GM19468 (cell line): ENCODE measurements around the gene DEFB108B.
"Not testable (repeated sequence)": the region's sequence is repeated elsewhere in the genome, so short reads cannot be mapped to it uniquely, and the experiment has no call there.

Source experiments
- ATAC-seq: cut with Tn5 transposase; IDR thresholded peaks from one replicate; pipeline ENCODE4 v1.9.1; 2021; ENCODE audit warnings: mild to moderate bottlenecking, moderate library complexity, moderate number of reproducible peaks; ENCODE audit not compliant: unreplicated experiment; ENCODE audit errors: extremely low read depth

The DEFB108B gene, protein sequence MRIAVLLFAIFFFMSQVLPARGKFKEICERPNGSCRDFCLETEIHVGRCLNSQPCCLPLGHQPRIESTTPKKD

DNA sequence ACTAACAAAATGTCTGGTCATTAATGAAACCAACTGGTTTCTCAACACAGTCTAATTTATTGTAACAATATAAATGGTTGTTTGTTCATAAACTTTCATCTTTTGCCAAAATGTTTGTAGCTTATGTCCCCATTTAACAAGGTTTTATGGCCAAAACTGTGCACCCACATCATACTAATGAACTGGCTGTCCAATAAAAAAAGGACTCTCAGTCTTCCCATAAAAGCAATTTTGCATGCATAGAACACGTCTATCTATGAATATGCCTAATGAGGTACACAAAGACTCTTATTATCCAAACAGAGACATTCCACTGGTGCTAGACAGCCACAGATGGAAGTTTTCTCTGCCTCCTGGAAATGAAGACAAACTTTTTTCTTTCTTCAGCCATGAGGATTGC, at the start of gene DEFB108B:
Gene DEFB108B (plus strand): TSS at position 390 of the 400 bp plus-strand sequence. CDS start 0 bp downstream, at position 390.
- ATAC-seq: not testable (repeated sequence)

DNA sequence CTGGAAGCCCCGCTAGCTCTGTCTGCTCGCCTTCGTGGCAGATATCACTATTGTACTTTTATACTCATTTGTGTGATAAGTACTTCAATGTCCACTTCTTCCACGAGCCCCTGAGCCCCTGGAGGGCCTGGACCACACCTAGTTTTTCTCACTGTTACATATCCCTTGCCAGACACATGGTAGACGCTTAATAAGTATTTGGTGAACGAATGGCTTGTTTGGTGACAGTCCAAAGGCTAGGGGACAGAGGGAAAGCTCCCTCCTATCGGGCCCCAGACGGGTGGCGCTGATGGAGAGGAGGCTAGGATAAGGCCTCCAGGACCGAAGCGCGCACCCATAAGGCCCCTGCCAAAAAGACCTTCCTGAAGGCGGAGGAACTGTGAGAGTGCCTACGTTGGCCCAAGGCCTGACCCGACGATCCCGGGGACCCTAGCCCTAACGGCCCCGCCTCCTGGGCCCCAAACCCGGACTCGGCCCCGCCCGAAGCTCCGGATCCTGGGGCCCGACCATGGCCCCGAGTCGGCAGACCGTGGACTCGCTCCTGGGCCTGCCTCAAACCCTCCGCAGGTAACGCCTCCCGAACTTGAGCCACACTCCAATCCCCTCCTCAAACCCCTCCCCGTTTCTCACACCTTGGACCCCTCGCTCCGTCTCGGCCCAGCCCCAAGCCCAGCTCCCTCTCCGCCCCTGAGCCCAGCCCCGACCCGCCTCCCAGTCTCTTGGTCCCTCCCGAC, 46.7 kb upstream of the DEFB108B start:
- peak; percentile 18 for ATAC-seq

DNA sequence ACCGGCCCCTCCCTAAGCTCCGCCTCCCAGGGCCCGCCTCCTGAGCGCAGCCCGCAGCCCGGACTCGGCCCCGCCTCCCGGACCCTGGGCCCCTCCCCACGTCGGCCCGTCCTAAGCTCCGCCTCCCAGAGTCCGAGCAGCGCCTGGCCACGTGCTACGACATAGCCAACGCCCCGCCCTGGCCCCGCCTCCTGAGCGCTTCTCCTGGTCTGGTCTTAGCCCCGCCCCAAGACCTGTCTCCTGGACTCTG, 46.2 kb upstream of the DEFB108B start:
- ATAC-seq: peak; percentile 80

DNA sequence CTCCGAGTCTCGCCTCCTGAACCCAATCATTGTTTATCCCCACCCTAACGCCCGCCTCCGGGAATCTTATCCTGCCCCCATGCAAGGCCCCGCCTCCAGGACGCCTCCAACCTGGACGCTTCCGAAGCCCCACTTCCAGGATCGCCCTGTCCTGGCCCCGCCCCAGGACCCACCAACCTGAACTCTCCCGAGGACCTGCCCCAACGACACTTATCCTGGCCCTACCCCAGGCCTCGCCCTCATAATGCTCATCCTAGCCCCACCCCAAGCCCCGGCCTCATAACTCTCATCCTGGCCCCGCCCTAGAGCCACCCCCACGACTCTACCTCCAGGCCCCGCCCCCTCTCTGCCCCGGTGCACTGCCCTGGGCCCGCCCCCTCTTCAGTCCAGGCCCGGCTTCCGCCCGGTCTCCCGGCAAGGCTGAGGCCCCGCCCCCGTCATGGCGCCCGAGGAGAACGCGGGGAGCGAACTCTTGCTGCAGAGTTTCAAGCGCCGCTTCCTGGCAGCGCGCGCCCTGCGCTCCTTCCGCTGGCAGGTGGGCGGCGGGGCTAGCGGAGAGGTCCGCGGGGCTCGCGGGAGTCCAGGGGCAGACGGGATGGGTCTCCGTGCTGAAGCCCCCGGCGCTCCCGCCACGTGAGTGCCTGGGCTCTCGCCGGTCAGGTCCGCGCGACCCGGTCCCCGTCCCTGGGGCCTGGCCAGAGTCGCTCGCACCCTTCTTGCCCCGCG, 45.7 kb upstream of the DEFB108B start:
- ATAC-seq: peak; percentile 43

DNA sequence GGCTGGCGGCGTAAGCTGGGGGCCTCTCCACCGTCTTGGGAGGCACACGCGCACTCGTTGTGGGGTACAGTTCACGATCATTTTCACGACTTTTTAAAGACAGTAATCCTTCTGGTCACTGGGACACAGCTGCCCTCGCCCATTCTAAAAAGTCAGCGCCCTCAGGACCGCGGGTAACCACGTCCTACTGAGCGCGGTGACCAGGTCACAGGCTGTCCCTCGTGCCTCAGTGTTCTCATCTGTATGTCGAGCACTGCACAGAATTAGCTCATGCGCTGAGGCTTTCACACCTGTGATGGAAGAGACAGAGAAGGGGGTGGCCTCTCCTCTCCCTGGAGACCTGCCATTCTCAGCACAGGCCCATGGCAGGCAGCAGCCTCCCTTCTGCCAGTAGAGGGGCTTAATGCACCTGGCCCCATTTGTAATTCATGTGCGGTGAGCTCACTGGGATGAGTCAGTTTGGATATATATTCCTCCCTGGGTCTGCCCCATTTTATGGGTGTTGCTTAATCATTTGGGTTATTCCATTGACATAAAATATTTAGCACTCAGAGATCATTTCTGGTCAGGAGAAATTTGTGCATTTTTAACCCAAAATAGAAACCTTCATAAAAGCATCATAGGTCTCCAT, 45.1 kb upstream of the DEFB108B start:
- not testable (repeated sequence) for ATAC-seq

DNA sequence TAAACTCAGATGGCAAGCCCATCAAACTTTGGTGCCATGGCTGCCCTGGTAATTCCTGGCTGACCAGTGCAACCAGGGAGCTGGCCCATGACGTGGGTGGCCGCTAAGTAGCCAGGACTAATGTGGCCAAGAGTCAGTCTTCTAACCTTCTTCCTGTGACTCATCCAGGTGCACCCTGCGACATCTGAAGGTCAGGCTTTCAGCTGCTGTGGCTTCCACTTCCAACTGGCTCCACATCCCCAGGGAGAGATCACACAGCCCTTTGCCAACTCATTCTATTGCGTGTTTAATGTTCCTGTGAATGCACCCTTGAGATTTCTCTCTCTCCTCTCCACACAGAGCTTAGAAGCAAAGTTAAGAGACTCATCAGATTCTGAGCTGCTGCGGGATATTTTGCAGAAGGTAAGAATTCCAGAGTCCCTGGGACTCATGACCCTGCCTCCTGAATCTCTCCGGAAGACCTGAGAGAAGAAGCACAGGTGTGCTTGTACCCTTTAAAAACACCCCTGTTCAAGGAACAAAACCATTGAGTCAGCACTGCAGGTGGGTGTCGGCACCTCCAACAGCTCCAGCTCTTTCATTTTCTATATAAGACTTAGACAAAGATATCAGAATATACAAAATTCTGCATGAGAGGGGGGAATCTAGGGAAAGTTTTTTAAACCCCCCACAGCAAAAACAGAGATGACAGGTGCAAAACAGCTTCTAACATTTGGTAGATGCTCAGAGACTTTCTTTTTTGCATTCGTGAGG, 43.4 kb upstream of the DEFB108B start:
- ATAC-seq: not testable (repeated sequence)

DNA sequence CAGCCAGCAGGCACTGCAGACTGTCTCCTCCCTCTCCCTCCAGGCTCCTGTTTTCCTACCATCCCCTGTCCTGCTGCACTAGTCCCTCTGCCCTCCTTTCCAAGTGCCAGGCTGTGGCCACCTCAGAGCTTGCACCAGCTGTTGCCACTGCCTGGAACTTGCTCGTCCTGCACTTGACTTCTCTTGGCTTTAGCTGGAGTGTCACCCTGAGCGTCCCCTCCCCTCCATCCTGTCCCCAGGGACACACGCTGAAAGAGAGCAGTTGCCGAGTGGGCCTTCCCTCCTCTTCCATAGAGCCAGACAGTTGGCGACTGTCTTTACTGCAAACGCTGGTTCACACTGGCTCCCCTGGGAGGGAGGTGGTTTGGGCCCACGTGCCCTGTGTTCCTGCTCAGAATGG, 41.9 kb upstream of the DEFB108B start:
- ATAC-seq: not testable (repeated sequence)

DNA sequence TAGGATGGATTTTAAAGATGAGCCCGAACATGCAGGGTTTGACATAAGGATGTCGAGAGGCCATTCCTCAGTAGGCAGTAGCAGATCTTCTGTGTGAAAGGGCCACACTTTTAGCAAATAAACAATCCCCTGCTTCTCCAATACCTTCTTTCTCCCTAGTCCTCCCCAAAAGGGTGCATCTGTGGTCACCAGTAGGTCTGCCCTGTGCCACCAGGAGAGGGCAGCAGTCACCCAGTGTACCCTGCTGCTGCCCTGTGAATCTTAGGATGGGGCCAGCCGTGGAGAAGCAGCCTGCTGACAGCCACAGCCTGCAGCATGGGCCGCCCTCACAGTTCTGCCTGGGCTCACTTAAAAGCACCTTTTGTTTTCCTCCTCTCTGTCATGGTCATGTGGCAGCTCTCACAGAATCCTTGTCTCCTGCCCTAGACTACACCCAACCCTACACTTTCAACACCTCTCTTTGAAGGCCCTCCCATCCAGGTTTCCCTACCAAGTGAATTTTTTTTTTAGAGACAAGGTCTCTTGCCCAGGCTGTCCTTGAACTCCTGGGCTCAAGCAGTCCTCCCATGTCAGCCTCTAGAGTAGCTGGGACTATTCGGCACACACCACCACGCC, 40.3 kb upstream of the DEFB108B start:
- not testable (repeated sequence) for ATAC-seq

DNA sequence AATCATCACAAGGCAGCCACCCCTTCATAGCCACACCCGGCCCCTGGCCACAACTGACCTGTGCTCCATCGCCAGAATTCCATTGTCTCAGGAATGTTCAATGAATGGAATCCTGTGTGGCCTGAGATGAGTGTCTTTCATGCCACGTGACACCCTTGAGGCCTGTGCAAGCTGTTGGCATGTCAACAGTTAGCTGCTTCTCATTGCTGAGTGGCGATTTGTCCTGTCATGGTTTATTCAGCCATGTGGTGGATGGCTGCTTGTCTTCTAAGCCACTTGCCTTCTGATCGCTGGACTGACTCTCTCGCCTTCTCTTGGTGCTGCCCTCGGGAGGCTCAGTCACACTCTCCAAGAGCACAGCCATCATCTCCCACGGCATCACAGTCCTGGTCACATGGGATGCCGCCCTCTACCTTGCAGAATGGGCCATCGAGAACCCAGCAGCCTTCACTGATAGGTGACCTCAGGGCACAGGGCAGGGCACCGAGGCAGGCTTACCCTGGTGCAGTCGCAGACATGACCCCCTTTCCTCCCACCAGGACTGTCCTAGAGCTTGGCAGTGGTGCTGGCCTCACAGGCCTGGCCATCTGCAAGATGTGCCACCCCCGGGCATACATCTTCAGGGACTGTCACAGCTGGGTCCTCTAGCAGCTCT, 38.5 kb upstream of the DEFB108B start:
- ATAC-seq: not testable (repeated sequence)

DNA sequence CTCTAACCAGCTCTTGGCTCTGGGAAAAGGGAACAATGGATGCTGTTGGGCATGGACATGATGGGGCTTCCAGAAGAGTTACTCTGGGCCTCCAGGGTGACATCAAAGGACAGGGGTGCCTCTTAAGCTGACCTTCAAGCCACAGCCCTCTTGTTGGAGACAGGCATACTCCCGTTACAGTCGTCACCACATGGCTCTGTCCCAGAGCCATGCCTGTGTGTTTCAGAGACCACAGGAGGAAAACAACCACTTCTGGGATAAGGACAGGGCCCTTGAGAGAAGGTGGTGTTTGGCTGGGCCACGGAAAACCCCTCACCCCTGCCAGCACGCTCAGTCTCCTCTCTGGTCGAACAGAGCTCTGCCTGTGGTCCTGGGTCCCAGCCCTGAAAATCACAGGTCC, 37.8 kb upstream of the DEFB108B start:
- ATAC-seq: not testable (repeated sequence)

DNA sequence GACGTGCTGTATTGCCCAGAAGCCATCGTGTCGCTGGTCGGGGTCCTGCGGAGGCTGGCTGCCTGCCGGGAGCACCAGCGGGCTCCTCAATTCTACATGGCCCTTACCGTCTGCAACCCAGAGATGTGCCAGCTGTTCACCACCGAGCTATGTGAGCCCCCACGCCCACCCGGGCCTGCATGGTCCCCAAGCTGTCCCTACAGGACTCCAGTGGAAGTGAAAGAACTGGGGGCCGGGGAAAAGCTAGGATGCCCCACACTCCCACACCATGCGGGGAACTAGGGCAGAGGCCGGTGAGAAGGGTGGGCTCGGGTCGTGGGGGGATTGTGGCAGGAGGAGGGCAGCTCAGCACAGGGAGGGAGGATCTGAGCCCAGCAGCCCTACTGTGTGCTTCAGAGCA, 37.0 kb upstream of the DEFB108B start:
- ATAC-seq: not testable (repeated sequence)

DNA sequence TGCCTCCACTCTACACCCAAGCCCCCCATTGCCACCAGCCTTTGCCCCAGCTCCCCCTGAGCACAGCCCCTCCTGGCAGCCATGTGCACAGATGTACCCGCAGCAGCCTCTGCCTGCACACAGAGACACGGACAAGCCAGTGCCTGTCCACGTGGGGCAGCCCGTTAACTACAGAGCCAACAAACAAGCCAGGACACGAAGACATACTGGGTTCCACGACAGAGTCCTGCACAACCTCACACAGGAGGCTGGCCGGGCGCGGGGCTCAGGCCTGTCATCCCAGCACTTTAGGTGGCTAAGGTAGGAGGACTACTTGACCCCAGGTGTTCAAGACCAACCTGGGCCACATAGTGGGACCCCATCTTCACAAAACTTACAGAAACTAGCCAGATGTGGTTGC, 36.2 kb upstream of the DEFB108B start:
- not testable (repeated sequence) for ATAC-seq

DNA sequence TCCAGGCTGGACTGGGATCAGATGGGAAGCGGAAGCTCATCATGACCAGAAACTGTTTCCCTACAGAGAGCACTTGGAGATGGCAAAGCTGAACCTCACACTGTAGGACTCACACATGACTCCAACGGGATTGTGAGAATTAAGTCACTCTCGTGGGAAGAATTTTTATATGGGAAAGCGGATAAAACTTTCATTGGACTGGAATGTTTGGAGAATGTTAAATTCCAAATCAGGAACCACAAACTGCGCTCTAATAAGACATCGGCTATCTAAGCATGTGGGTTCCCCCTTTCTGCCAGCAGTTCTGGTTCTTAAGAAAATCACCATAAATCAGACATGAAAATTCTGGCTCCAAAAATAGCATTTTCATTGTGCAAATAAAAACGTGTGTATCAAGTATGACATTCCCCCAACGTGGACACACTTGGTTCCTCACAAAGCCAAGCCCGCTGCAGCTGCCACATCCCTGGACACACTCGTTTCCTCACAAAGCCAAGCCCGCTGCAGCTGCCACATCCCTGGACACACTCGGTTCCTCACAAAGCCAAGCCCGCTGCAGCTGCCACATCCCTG, 33.4 kb upstream of the DEFB108B start:
- ATAC-seq: not testable (repeated sequence)

DNA sequence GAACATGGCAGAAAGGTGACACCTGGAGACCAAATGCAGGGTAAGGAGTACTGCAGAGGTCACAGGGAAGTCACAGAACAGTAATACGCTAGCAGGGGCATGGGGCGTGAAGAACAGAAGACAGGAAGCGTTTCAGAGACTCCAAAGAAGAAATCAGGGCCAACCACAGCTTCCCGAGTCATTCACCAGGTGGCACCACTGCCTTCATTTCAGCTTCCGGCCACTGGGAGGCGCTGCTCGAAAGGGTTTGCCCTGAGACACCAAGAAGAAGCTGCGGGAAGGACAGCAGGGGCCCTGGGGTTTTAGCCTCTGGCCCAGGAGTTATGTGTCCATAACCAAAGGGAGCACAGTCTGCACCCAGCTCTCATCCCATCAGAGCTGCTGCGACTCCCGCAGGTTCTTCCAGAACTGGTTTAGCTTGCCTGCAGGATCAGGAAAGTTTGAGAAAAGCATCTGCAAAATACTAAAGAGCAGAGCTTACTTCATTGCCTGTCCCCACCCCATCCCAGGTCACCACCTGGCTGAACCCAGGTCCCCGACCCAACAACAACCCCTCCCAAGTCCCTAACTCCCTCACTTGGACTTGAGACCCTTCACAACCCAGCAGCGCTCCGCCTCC, 32.6 kb upstream of the DEFB108B start:
- ATAC-seq: not testable (repeated sequence)

DNA sequence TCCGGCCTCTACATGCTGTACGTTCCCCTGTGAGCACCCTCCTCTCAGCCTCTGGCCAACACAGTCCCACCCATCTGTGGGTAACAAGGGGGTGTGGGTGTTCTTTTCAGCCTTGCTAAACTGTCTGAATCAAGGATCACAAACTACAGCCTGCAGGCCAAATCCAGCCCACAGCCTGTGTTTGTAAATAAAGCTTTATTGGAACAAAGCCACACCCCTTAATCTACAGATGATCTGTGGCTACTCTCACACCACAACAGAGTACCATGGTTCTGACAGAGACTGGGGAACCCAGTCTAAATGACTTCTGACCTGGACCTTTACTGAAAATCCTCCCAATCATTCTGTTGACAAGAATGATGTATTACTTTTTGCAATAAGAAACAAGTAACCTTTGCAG, 32.0 kb upstream of the DEFB108B start:
- not testable (repeated sequence) for ATAC-seq

DNA sequence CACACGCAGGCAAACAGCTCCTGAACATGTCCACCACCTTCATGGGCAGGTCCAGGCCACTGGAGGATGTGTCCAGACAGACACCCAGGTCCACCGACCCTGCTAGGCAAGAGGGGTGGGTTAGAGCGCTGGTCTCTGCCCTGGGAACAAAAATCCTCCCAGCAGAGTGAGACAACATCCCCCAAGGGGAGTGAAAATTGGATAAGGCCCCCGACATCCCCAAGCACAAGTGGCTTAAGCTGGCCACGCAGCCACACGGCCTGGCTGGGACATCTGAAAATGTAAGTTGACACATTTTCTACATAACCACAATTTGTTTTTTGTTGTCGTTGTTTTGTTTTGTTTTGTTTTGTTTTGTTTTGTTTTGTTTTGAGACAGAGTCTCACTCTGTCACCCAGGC, 30.1 kb upstream of the DEFB108B start:
- ATAC-seq: not testable (repeated sequence)

DNA sequence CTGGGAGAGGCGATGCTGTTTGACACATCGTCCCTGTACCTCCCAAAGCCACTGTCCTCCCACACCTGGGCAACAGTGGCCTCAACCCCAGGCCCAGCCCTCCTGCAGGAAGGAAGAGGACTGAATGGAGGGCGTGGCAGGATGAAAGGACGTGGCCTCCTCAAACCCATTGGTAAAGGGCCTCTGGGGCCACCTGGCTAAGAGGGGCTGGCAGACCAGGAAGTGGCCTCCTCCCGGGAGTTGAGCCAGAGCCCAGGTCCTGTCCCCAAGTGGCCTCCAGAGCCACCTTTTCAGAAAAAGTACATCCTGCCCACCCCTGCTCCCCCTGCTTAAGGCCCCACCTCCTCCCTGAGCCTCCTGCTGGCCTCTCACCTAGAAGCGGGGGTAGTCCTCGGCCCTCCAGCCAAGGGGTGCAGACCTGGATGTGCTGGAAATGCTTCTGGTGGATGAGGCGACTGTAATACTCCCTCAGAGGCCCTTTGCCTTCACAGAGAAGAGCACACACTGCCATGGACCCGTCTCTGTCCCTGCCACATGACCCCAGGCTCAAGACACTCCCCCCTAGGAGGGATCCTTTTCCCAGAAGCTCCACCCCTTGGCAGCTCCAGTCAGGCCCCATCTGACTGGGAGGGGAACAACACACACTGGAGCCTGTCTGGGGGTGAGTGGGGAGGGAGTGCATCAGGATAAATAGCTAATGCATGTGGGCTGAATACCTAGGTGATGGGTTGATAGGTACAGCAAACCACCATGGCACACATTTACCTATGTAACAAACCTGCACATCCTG, 28.6 kb upstream of the DEFB108B start:
- ATAC-seq: not testable (repeated sequence)

DNA sequence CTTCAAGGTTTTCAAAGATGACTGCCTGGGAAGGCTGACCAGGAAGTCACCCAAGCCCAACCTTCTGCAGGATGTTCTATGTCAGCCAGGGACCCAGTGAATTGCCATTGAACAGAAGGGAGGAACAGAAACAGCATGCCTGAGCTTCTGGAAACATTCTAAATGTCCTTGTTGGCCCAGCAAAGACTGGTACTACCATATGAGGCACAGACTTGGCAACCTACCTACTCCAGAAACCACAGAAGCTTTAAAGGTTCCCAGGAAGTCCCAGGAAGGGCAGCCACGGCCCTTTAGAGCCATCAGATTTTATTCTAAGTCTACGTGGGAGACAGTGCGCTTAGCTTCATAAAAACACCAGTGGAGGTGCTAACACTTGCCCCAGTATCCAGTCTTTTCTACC, 20.5 kb upstream of the DEFB108B start:
- ATAC-seq: not testable (repeated sequence)
